ENCODE data around the gene LMBR1. TPM values are rescaled to one million over a fixed set of nuclear protein-coding genes. Genes with fewer than 3 reads are reported as not detected.

LMBR1 gene
- total and polyA plus RNA-seq, 2 donors (not counting 1 experiment from before 2014, with no cell fraction given) = 19.7 to 85.2 TPM

GRCh38 chr7:156662277-156662676 is 230.7 kb downstream of the LMBR1 start:
- no peaks in the 10 kb centered on the region for H3K36me3 ChIP-seq (replicated peaks in 1 of 2; ENCODE audit: control extremely low read depth in 1 of 2, control insufficient read depth in 1 of 2, extremely low read depth in 1 of 2, insufficient read depth in 2 of 2, low read length in 1 of 2)
- Mint-ChIP-seq H3K4me3 (no peak overlapping the region), H3K4me1 (no peaks in the 10 kb centered on the region), H3K27me3 (no peaks in the 10 kb centered on the region), H3K27ac (no peak overlapping the region), H3K9me3 (ENCODE audit: insufficient read depth) (no peaks in the 10 kb centered on the region)
- ATAC-seq (ENCODE audit: low read depth) = no peak
- no peak for DNase-seq
- no peaks in the 10 kb centered on the region for H3K27me3 ChIP-seq (replicated peaks in 1 of 4; ENCODE audit: control extremely low read depth in 1 of 4, control insufficient read depth in 3 of 4, insufficient read depth in 4 of 4, low read length in 3 of 4)
- CTCF ChIA-PET = no interaction called here
- POLR2A ChIA-PET = interaction anchor here (0.5 kb wide), 1 partner anchor 162 kb away, joined by 3 read pairs; no protein-coding TSS in a partner anchor
- no peak overlapping the region for H3K4me2 ChIP-seq (replicated peaks; ENCODE audit: low read depth, low read length, poor library complexity, severe bottlenecking)
- intact Hi-C loops (cut with micrococcal nuclease) = no loop called here
- no peak overlapping the region for H3K27ac ChIP-seq (ENCODE audit: low read length in 2 of 2)
- WGBS (ENCODE audit: insufficient coverage) = 100% methylated on average over 3 of the region's 4 CpGs
- H3K79me2 ChIP-seq (ENCODE audit: control insufficient read depth, insufficient read depth, low read length) = no peaks in the 10 kb centered on the region
- H4K20me1 ChIP-seq (ENCODE audit: control insufficient read depth, insufficient read depth, low read length, poor library complexity, severe bottlenecking) = no peaks in the 10 kb centered on the region
- no peak overlapping the region for H3K9ac ChIP-seq (ENCODE audit: low read length)
- no peak overlapping the region for H2AFZ ChIP-seq (ENCODE audit: insufficient read depth, low read depth, low read length, poor library complexity, severe bottlenecking)
- H3K9me3 ChIP-seq (ENCODE audit: control extremely low read depth in 1 of 3, control insufficient read depth in 2 of 3, insufficient read depth in 1 of 3, low read length in 2 of 3) = no peaks in the 10 kb centered on the region
- no peak for TF ChIP-seq EZH2 (IDR thresholded peaks at IDR 0.05; ENCODE audit: borderline replicate concordance, insufficient read depth, low read depth, low read length, poor library complexity, severe bottlenecking)
- no peak for TF ChIP-seq CTCF (IDR thresholded peaks at IDR 0.05)
- no peak overlapping the region for H3K4me3 ChIP-seq (ENCODE audit: control extremely low read depth in 1 of 5, extremely low read depth in 1 of 5, insufficient read depth in 1 of 5, low read depth in 2 of 5, low read length in 4 of 5)
- no peaks in the 10 kb centered on the region for H3K4me1 ChIP-seq (ENCODE audit: control insufficient read depth in 2 of 2, insufficient read depth in 2 of 2, low read length in 2 of 2)

- no peak overlapping the region for H3K4me2 ChIP-seq (replicated peaks; ENCODE audit: low read depth, low read length, poor library complexity, severe bottlenecking)
- Mint-ChIP-seq H3K27ac (no peak overlapping the region), H3K4me3 (no peak overlapping the region), H3K9me3 (ENCODE audit: insufficient read depth) (no peaks in the 10 kb centered on the region), H3K4me1 (no peaks in the 10 kb centered on the region), H3K27me3 (no peaks in the 10 kb centered on the region)
- no peak for DNase-seq
- no peaks in the 10 kb centered on the region for H3K36me3 ChIP-seq (replicated peaks in 1 of 2; ENCODE audit: control extremely low read depth in 1 of 2, control insufficient read depth in 1 of 2, extremely low read depth in 1 of 2, insufficient read depth in 2 of 2, low read length in 1 of 2)
- H3K4me1 ChIP-seq (ENCODE audit: control insufficient read depth in 2 of 2, insufficient read depth in 2 of 2, low read length in 2 of 2) = no peaks in the 10 kb centered on the region
- no peaks in the 10 kb centered on the region for H4K20me1 ChIP-seq (ENCODE audit: control insufficient read depth, insufficient read depth, low read length, poor library complexity, severe bottlenecking)
- no peaks in the 10 kb centered on the region for H3K79me2 ChIP-seq (ENCODE audit: control insufficient read depth, insufficient read depth, low read length)
- no peaks in the 10 kb centered on the region for H3K9me3 ChIP-seq (ENCODE audit: control extremely low read depth in 1 of 3, control insufficient read depth in 2 of 3, insufficient read depth in 1 of 3, low read length in 2 of 3)
- peaks cover 0 to 1% (median 0%) of the 10 kb centered on the region in 4 experiments for H3K27me3 ChIP-seq (replicated peaks in 1 of 4; ENCODE audit: control extremely low read depth in 1 of 4, control insufficient read depth in 3 of 4, insufficient read depth in 4 of 4, low read length in 3 of 4)
- intact Hi-C loops (cut with micrococcal nuclease) = no loop called here
- no peak for ATAC-seq (ENCODE audit: low read depth)
- H3K9ac ChIP-seq (ENCODE audit: low read length) = no peak overlapping the region
- no peak overlapping the region for H2AFZ ChIP-seq (ENCODE audit: insufficient read depth, low read depth, low read length, poor library complexity, severe bottlenecking)
- no peak overlapping the region for H3K27ac ChIP-seq (ENCODE audit: low read length in 2 of 2)
- TF ChIP-seq EZH2 (IDR thresholded peaks at IDR 0.05; ENCODE audit: borderline replicate concordance, insufficient read depth, low read depth, low read length, poor library complexity, severe bottlenecking) = no peak
- H3K4me3 ChIP-seq (ENCODE audit: control extremely low read depth in 1 of 5, extremely low read depth in 1 of 5, insufficient read depth in 1 of 5, low read depth in 2 of 5, low read length in 4 of 5) = no peak overlapping the region
- WGBS (ENCODE audit: insufficient coverage) = no CpG with 5 or more reads among the region's 5 CpGs
- ChIA-PET POLR2A (interaction anchor here (0.5 kb wide), 1 partner anchor 163 kb away, joined by 3 read pairs; no protein-coding TSS in a partner anchor), CTCF (no interaction called here)
Measured at GRCh38 chr7:156661637-156662036, 231.3 kb downstream of the LMBR1 start.
